Esophagus muscularis mucosa (tissue), 4 donors: ENCODE measurements around the gene CYSRT1. TPM values are rescaled to one million over a fixed set of nuclear protein-coding genes. Genes with fewer than 3 reads are reported as not detected.

Experiments
- DNase-seq: peaks from one replicate; pipeline ENCODE4 v3.0.0-alpha.2; 2017; ENCODE audit errors: extremely low spot score
- H3K27ac ChIP-seq, 4 donors: fragments of 200-600 bp; sonication (generic); replicated peaks in 1 of 4; 1 replicate in 3 of 4; 2 replicates in 1 of 4; pipeline ENCODE4 v1.5.1; 2016 to 2019; ENCODE audit warnings: mild to moderate bottlenecking in 1 of 4
- H3K27me3 ChIP-seq, 4 donors: fragments of 200-600 bp; sonication (generic); one replicate each; pipeline versions ENCODE4 v1.5.1 to v1.6.0; 2016 to 2019
- H3K36me3 ChIP-seq, 4 donors: fragments of 200-600 bp; sonication (generic); one replicate each; pipeline ENCODE4 v1.5.1; 2016 to 2019
- H3K4me1 ChIP-seq, 4 donors: fragments of 200-600 bp; sonication (generic); one replicate each; pipeline ENCODE4 v1.5.1; 2016 to 2019
- H3K4me3 ChIP-seq, 4 donors: fragments of 200-600 bp; sonication (generic); 1 replicate in 2 of 4; 2 replicates in 2 of 4; pipeline ENCODE4 v1.5.1; 2016 to 2019; ENCODE audit warnings: mild to moderate bottlenecking in 4 of 4, moderate library complexity in 1 of 4
- H3K9me3 ChIP-seq, 4 donors: fragments of 200-600 bp; sonication (generic); 1 replicate in 3 of 4; 2 replicates in 1 of 4; pipeline ENCODE4 v1.5.1; 2016 to 2019
- CTCF ChIP-seq, 3 experiments: fragments of 200-600 bp in 2 of 3; fragments of 450-650 bp in 1 of 3; sonication (generic) in 2 of 3; IDR thresholded peaks; one replicate each; pipeline ENCODE4 v1.5.1; 2017 to 2019; ENCODE audit warnings: antibody characterized with exemption in 3 of 3, mild to moderate bottlenecking in 2 of 3, moderate library complexity in 1 of 3
- EP300 ChIP-seq: sonication (generic); formaldehyde crosslinking; IDR thresholded peaks from one replicate; pipeline ENCODE4 v1.6.1; 2017; ENCODE audit warnings: antibody characterized with exemption
- POLR2A ChIP-seq: fragments of 450-650 bp; IDR thresholded peaks from one replicate; pipeline ENCODE4 v1.6.1; 2017; ENCODE audit warnings: antibody characterized with exemption, moderate library complexity, mild to moderate bottlenecking, low read depth
- POLR2AphosphoS5 ChIP-seq, 2 donors: sonication (generic); formaldehyde crosslinking; IDR thresholded peaks; one replicate each; pipeline ENCODE4 v1.6.1; 2017; ENCODE audit warnings: antibody characterized with exemption in 2 of 2
- WGBS: methylation state at CpG from one replicate; pipeline ENCODE4 v1.1.5; 2018; 5-methylcytosine and 5-hydroxymethylcytosine counted together
- intact Hi-C: fragments of 100-400 bp; cut with DNase I; formaldehyde crosslinking; loops from one replicate; pipeline ENCODE4 v1.15.1; 2023
- total RNA-seq, 4 donors: library from RNA; depleted of rRNA; stranded (reverse); fragments of >200 nt; gene quantifications; one replicate each; pipeline versions ENCODE4 v1.1.0 to v1.2.1, GENCODE V29; 2016

CYSRT1 gene
- total RNA-seq, 4 donors from 2014 or later: 0.33 to 0.45 (median 0.40) TPM; not detected in 1

- H3K4me3 ChIP-seq: no peak overlapping the region
- H3K36me3 ChIP-seq: peaks cover 0 to 37% (median 13%) of the 10 kb centered on the region in 4 donors
- H3K27ac ChIP-seq: no peak overlapping the region
- TF ChIP-seq EP300: no peak
- no peak for TF ChIP-seq POLR2AphosphoS5 (IDR thresholded peaks at IDR 0.05)
- no peak for TF ChIP-seq CTCF (IDR thresholded peaks at IDR 0.05)
- no peak for TF ChIP-seq POLR2A
- 88% methylated on average over 13 of the region's 22 CpGs for WGBS
- no peaks in the 10 kb centered on the region for H3K9me3 ChIP-seq
- no peak for DNase-seq
- no peaks in the 10 kb centered on the region for H3K27me3 ChIP-seq
- intact Hi-C loops: no loop called here
- peaks cover 4 to 20% (median 13%) of the 10 kb centered on the region in 4 donors for H3K4me1 ChIP-seq
These were observed 9.6 kb upstream of the CYSRT1 start for GRCh38 chr9:137215196-137215986.

GRCh38 chr9:137216188-137216965 lies 8.6 kb upstream of the CYSRT1 start:
- intact Hi-C loops: no loop called here
- no peak for TF ChIP-seq EP300
- no peak for TF ChIP-seq POLR2A
- TF ChIP-seq POLR2AphosphoS5 (IDR thresholded peaks at IDR 0.05): no peak
- TF ChIP-seq CTCF (IDR thresholded peaks at IDR 0.05): no peak
- Histone ChIP-seq H3K27ac (no peak overlapping the region), H3K27me3 (no peaks in the 10 kb centered on the region), H3K4me1 (peaks cover 9 to 30% (median 17%) of the 10 kb centered on the region in 4 donors), H3K4me3 (no peak overlapping the region), H3K9me3 (no peaks in the 10 kb centered on the region), H3K36me3 (peaks cover 0 to 27% (median 13%) of the 10 kb centered on the region in 4 donors)
- 90% methylated on average over 4 of the region's 30 CpGs for WGBS
- DNase-seq: no peak

- Histone ChIP-seq H3K4me1 (peaks cover 18 to 38% (median 23%) of the 10 kb centered on the region in 4 donors), H3K36me3 (peaks cover 0 to 26% (median 13%) of the 10 kb centered on the region in 4 donors), H3K4me3 (peak overlapping the region in 2 of 4 donors; percentile 22 to 45), H3K9me3 (no peaks in the 10 kb centered on the region), H3K27me3 (no peaks in the 10 kb centered on the region), H3K27ac (no peak overlapping the region)
- DNase-seq: no peak
- intact Hi-C loops: no loop called here
- TF ChIP-seq EP300 (no peak), POLR2AphosphoS5 (IDR thresholded peaks at IDR 0.05) (no peak), POLR2A (no peak), CTCF (IDR thresholded peaks at IDR 0.05) (no peak)
- WGBS: 54% methylated on average over 16 of the region's 36 CpGs
These were observed 7.4 kb upstream of the CYSRT1 start for GRCh38 chr9:137217276-137218211.

- TF ChIP-seq POLR2AphosphoS5 (IDR thresholded peaks at IDR 0.05) (no peak), CTCF (IDR thresholded peaks at IDR 0.05) (no peak), EP300 (no peak), POLR2A (no peak)
- DNase-seq: no peak
- intact Hi-C loops: no loop called here
- 100% methylated on average over 1 of the region's 30 CpGs for WGBS
- no peak overlapping the region for H3K4me3 ChIP-seq
- H3K9me3 ChIP-seq: no peaks in the 10 kb centered on the region
- H3K4me1 ChIP-seq: peaks cover 24 to 44% (median 29%) of the 10 kb centered on the region in 4 donors
- H3K27ac ChIP-seq: no peak overlapping the region
- H3K36me3 ChIP-seq: peaks cover 0 to 26% (median 13%) of the 10 kb centered on the region in 4 donors
- no peaks in the 10 kb centered on the region for H3K27me3 ChIP-seq
These were observed 6.7 kb upstream of the CYSRT1 start for GRCh38 chr9:137218212-137218753.
